ENCODE results near the gene ITGB4. TPM values are rescaled to one million over a fixed set of nuclear protein-coding genes. Genes with fewer than 3 reads are reported as not detected.

The ITGB4 gene
- total and polyA plus RNA-seq, 5 donors from 2014 or later: 0.28 to 0.60 (median 0.56) TPM; not detected in 2

- no peak overlapping the region for H3K27ac Mint-ChIP-seq
- H3K4me3 Mint-ChIP-seq: no peak overlapping the region
- Histone ChIP-seq H3K36me3 (ENCODE audit: control insufficient read depth, insufficient read depth, low read length) (peaks cover 33% of the 10 kb centered on the region), H3K27me3 (ENCODE audit: control insufficient read depth, insufficient read depth, low read length) (no peaks in the 10 kb centered on the region), H3K4me1 (ENCODE audit: control insufficient read depth, insufficient read depth, low read length, poor library complexity, severe bottlenecking) (peaks cover 9% of the 10 kb centered on the region), H3K27ac (ENCODE audit: insufficient read depth, low read length, poor library complexity, severe bottlenecking) (no peak overlapping the region), H3K4me3 (ENCODE audit: low read depth, low read length) (no peak overlapping the region), H3K9me3 (ENCODE audit: control insufficient read depth in 2 of 2, low read length in 2 of 2) (no peaks in the 10 kb centered on the region)
- no peaks in the 10 kb centered on the region for H3K27me3 Mint-ChIP-seq
- ATAC-seq (ENCODE audit: low read depth in 2 of 2) (no peak), DNase-seq (no peak)
- peaks cover 14% of the 10 kb centered on the region for H3K36me3 Mint-ChIP-seq
- peaks cover 0 to 1% (median 0%) of the 10 kb centered on the region in 7 donors for H3K9me3 Mint-ChIP-seq
- peaks cover 5 to 55% (median 27%) of the 10 kb centered on the region in 4 donors for H3K4me1 Mint-ChIP-seq
Measured at GRCh38 chr17:75683583-75683982, 37.7 kb upstream of the ITGB4 start.

- H3K4me3 Mint-ChIP-seq: no peak overlapping the region
- H3K27ac ChIP-seq (ENCODE audit: insufficient read depth, low read length, poor library complexity, severe bottlenecking): no peak overlapping the region
- H3K36me3 Mint-ChIP-seq: peaks cover 14% of the 10 kb centered on the region
- no peaks in the 10 kb centered on the region for H3K27me3 ChIP-seq (ENCODE audit: control insufficient read depth, insufficient read depth, low read length)
- H3K36me3 ChIP-seq (ENCODE audit: control insufficient read depth, insufficient read depth, low read length): peaks cover 31% of the 10 kb centered on the region
- no peaks in the 10 kb centered on the region for H3K27me3 Mint-ChIP-seq
- H3K4me1 ChIP-seq (ENCODE audit: control insufficient read depth, insufficient read depth, low read length, poor library complexity, severe bottlenecking): peaks cover 15% of the 10 kb centered on the region
- no peaks in the 10 kb centered on the region for H3K9me3 ChIP-seq (ENCODE audit: control insufficient read depth in 2 of 2, low read length in 2 of 2)
- DNase-seq: no peak
- H3K27ac Mint-ChIP-seq: no peak overlapping the region
- no peak overlapping the region for H3K4me3 ChIP-seq (ENCODE audit: low read depth, low read length)
- peaks cover 0 to 1% (median 0%) of the 10 kb centered on the region in 7 donors for H3K9me3 Mint-ChIP-seq
- peaks cover 6 to 62% (median 33%) of the 10 kb centered on the region in 4 donors for H3K4me1 Mint-ChIP-seq
- ATAC-seq (ENCODE audit: low read depth in 2 of 2): no peak
Measured at GRCh38 chr17:75684249-75684648, 37.0 kb upstream of the ITGB4 start.

GRCh38 chr17:75684924-75685323, 36.3 kb upstream of the ITGB4 start:
- DNase-seq (no peak), ATAC-seq (ENCODE audit: low read depth in 2 of 2) (no peak)
- Histone ChIP-seq H3K27me3 (ENCODE audit: control insufficient read depth, insufficient read depth, low read length) (no peaks in the 10 kb centered on the region), H3K27ac (ENCODE audit: insufficient read depth, low read length, poor library complexity, severe bottlenecking) (no peak overlapping the region), H3K36me3 (ENCODE audit: control insufficient read depth, insufficient read depth, low read length) (peaks cover 24% of the 10 kb centered on the region), H3K4me3 (ENCODE audit: low read depth, low read length) (no peak overlapping the region), H3K9me3 (ENCODE audit: control insufficient read depth in 2 of 2, low read length in 2 of 2) (no peaks in the 10 kb centered on the region), H3K4me1 (ENCODE audit: control insufficient read depth, insufficient read depth, low read length, poor library complexity, severe bottlenecking) (peaks cover 21% of the 10 kb centered on the region)
- Mint-ChIP-seq H3K27ac (peak overlapping the region in 1 of 3 donors; percentile 28), H3K4me1 (peaks cover 13 to 65% (median 37%) of the 10 kb centered on the region in 4 donors), H3K27me3 (no peaks in the 10 kb centered on the region), H3K4me3 (no peak overlapping the region), H3K36me3 (peaks cover 14% of the 10 kb centered on the region), H3K9me3 (no peaks in the 10 kb centered on the region)

GRCh38 chr17:75685499-75685898, 35.8 kb upstream of the ITGB4 start:
- ATAC-seq (ENCODE audit: low read depth in 2 of 2) (no peak), DNase-seq (no peak)
- H3K4me1 ChIP-seq (ENCODE audit: control insufficient read depth, insufficient read depth, low read length, poor library complexity, severe bottlenecking): peaks cover 21% of the 10 kb centered on the region
- Mint-ChIP-seq H3K27me3 (no peaks in the 10 kb centered on the region), H3K36me3 (peaks cover 14% of the 10 kb centered on the region), H3K27ac (peak overlapping the region; percentile 28 to 68 (median 55)), H3K4me1 (peaks cover 13 to 67% (median 37%) of the 10 kb centered on the region in 4 donors), H3K9me3 (no peaks in the 10 kb centered on the region), H3K4me3 (no peak overlapping the region)
- H3K9me3 ChIP-seq (ENCODE audit: control insufficient read depth in 2 of 2, low read length in 2 of 2): no peaks in the 10 kb centered on the region
- no peak overlapping the region for H3K27ac ChIP-seq (ENCODE audit: insufficient read depth, low read length, poor library complexity, severe bottlenecking)
- peaks cover 19% of the 10 kb centered on the region for H3K36me3 ChIP-seq (ENCODE audit: control insufficient read depth, insufficient read depth, low read length)
- H3K27me3 ChIP-seq (ENCODE audit: control insufficient read depth, insufficient read depth, low read length): no peaks in the 10 kb centered on the region
- H3K4me3 ChIP-seq (ENCODE audit: low read depth, low read length): no peak overlapping the region

GRCh38 chr17:75688209-75688825, 32.9 kb upstream of the ITGB4 start:
- Mint-ChIP-seq H3K4me3 (peak overlapping the region in 1 of 4 donors; percentile 9), H3K4me1 (peaks cover 13 to 78% (median 36%) of the 10 kb centered on the region in 4 donors), H3K27me3 (no peaks in the 10 kb centered on the region), H3K36me3 (peaks cover 22% of the 10 kb centered on the region), H3K27ac (peak overlapping the region; percentile 73 to 94 (median 83)), H3K9me3 (no peaks in the 10 kb centered on the region)
- Histone ChIP-seq H3K27ac (ENCODE audit: insufficient read depth, low read length, poor library complexity, severe bottlenecking) (peak overlapping the region; percentile 57), H3K27me3 (ENCODE audit: control insufficient read depth, insufficient read depth, low read length) (no peaks in the 10 kb centered on the region), H3K36me3 (ENCODE audit: control insufficient read depth, insufficient read depth, low read length) (peaks cover 28% of the 10 kb centered on the region), H3K4me3 (ENCODE audit: low read depth, low read length) (no peak overlapping the region), H3K4me1 (ENCODE audit: control insufficient read depth, insufficient read depth, low read length, poor library complexity, severe bottlenecking) (peaks cover 21% of the 10 kb centered on the region), H3K9me3 (ENCODE audit: control insufficient read depth in 2 of 2, low read length in 2 of 2) (no peaks in the 10 kb centered on the region)
- no peak for ATAC-seq (ENCODE audit: low read depth in 2 of 2)
- peak in 1 of 3 donors; percentile 36 for DNase-seq

GRCh38 chr17:75689441-75689873, 31.8 kb upstream of the ITGB4 start:
- Histone ChIP-seq H3K4me3 (ENCODE audit: low read depth, low read length) (peak overlapping the region; percentile 9), H3K4me1 (ENCODE audit: control insufficient read depth, insufficient read depth, low read length, poor library complexity, severe bottlenecking) (peaks cover 21% of the 10 kb centered on the region)
- DNase-seq: peak in 2 of 3 donors; percentile 70 to 88

GRCh38 chr17:75691371-75691791, 29.9 kb upstream of the ITGB4 start:
- Histone ChIP-seq H3K9me3 (ENCODE audit: control insufficient read depth in 2 of 2, low read length in 2 of 2) (no peaks in the 10 kb centered on the region), H3K4me3 (ENCODE audit: low read depth, low read length) (no peak overlapping the region), H3K27ac (ENCODE audit: insufficient read depth, low read length, poor library complexity, severe bottlenecking) (no peak overlapping the region), H3K27me3 (ENCODE audit: control insufficient read depth, insufficient read depth, low read length) (no peaks in the 10 kb centered on the region), H3K4me1 (ENCODE audit: control insufficient read depth, insufficient read depth, low read length, poor library complexity, severe bottlenecking) (peaks cover 21% of the 10 kb centered on the region), H3K36me3 (ENCODE audit: control insufficient read depth, insufficient read depth, low read length) (peaks cover 52% of the 10 kb centered on the region)
- ATAC-seq (ENCODE audit: low read depth in 2 of 2) (no peak), DNase-seq (peak in 1 of 3 donors; percentile 21)
- H3K27ac Mint-ChIP-seq: no peak overlapping the region
- no peaks in the 10 kb centered on the region for H3K9me3 Mint-ChIP-seq
- no peak overlapping the region for H3K4me3 Mint-ChIP-seq
- no peaks in the 10 kb centered on the region for H3K27me3 Mint-ChIP-seq
- peaks cover 13 to 53% (median 23%) of the 10 kb centered on the region in 4 donors for H3K4me1 Mint-ChIP-seq
- peaks cover 23% of the 10 kb centered on the region for H3K36me3 Mint-ChIP-seq

More at GRCh38 chr17:75689441-75689873, 31.8 kb upstream of the ITGB4 start:
- H3K36me3 ChIP-seq (ENCODE audit: control insufficient read depth, insufficient read depth, low read length): peaks cover 34% of the 10 kb centered on the region
- H3K9me3 Mint-ChIP-seq: no peaks in the 10 kb centered on the region
- H3K4me1 Mint-ChIP-seq: peaks cover 13 to 66% (median 29%) of the 10 kb centered on the region in 4 donors
- H3K27ac ChIP-seq (ENCODE audit: insufficient read depth, low read length, poor library complexity, severe bottlenecking): peak overlapping the region; percentile 57
- peaks cover 25% of the 10 kb centered on the region for H3K36me3 Mint-ChIP-seq
- H3K9me3 ChIP-seq (ENCODE audit: control insufficient read depth in 2 of 2, low read length in 2 of 2): no peaks in the 10 kb centered on the region
- no peaks in the 10 kb centered on the region for H3K27me3 ChIP-seq (ENCODE audit: control insufficient read depth, insufficient read depth, low read length)
- ATAC-seq (ENCODE audit: low read depth in 2 of 2): peak; percentile 84 to 89
- no peaks in the 10 kb centered on the region for H3K27me3 Mint-ChIP-seq
- peak overlapping the region; percentile 73 to 88 (median 83) for H3K27ac Mint-ChIP-seq
- H3K4me3 Mint-ChIP-seq: peak overlapping the region; percentile 44 to 78 (median 72)

Measured in CD4-positive, CD25-positive, alpha-beta regulatory T cell (primary cell).